ENCODE measurements around the gene C3orf85. TPM values are rescaled to one million over a fixed set of nuclear protein-coding genes. Genes with fewer than 3 reads are reported as not detected.

The C3orf85 gene
- polyA plus RNA-seq, 3 donors = not detected

GRCh38 chr3:109109574-109109973 is 26.9 kb upstream of the C3orf85 start:
- H3K36me3 Mint-ChIP-seq = no peaks in the 10 kb centered on the region
- no peak overlapping the region for H3K4me2 ChIP-seq (replicated peaks; ENCODE audit: extremely low read depth, low read length, poor library complexity, severe bottlenecking)
- no peaks in the 10 kb centered on the region for H3K27me3 ChIP-seq (ENCODE audit: control insufficient read depth in 2 of 2, insufficient read depth in 2 of 2, low read length in 2 of 2)
- H4K20me1 ChIP-seq (ENCODE audit: insufficient read depth, low read length) = no peaks in the 10 kb centered on the region
- H3K4me1 ChIP-seq (ENCODE audit: control insufficient read depth in 1 of 2, insufficient read depth in 2 of 2, low read length in 2 of 2) = no peaks in the 10 kb centered on the region
- 100% methylated on average over 3 of the region's 4 CpGs for WGBS (ENCODE audit: insufficient coverage)
- H3K9me3 Mint-ChIP-seq = peaks cover 0 to 4% (median 4%) of the 10 kb centered on the region in 7 donors
- no peak overlapping the region for H3K9ac ChIP-seq (ENCODE audit: insufficient read depth, low read length, poor library complexity, severe bottlenecking)
- H2AFZ ChIP-seq (ENCODE audit: insufficient read depth, low read depth, low read length, poor library complexity, severe bottlenecking) = no peak overlapping the region
- H3K79me2 ChIP-seq (ENCODE audit: insufficient read depth, low read length) = no peaks in the 10 kb centered on the region
- no peak overlapping the region for H3K27ac ChIP-seq (ENCODE audit: low read depth in 1 of 2, low read length in 2 of 2)
- TF ChIP-seq, protein P1, sequence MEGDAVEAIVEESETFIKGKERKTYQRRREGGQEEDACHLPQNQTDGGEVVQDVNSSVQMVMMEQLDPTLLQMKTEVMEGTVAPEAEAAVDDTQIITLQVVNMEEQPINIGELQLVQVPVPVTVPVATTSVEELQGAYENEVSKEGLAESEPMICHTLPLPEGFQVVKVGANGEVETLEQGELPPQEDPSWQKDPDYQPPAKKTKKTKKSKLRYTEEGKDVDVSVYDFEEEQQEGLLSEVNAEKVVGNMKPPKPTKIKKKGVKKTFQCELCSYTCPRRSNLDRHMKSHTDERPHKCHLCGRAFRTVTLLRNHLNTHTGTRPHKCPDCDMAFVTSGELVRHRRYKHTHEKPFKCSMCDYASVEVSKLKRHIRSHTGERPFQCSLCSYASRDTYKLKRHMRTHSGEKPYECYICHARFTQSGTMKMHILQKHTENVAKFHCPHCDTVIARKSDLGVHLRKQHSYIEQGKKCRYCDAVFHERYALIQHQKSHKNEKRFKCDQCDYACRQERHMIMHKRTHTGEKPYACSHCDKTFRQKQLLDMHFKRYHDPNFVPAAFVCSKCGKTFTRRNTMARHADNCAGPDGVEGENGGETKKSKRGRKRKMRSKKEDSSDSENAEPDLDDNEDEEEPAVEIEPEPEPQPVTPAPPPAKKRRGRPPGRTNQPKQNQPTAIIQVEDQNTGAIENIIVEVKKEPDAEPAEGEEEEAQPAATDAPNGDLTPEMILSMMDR (IDR thresholded peaks at IDR 0.05) = no peak
- no peak overlapping the region for H3K4me3 Mint-ChIP-seq
- no peaks in the 10 kb centered on the region for H3K4me1 Mint-ChIP-seq
- intact Hi-C loops (cut with micrococcal nuclease) = no loop called here
- H3K27me3 Mint-ChIP-seq (ENCODE audit: low read depth in 3 of 3) = peaks cover 0 to 3% (median 0%) of the 10 kb centered on the region in 3 donors
- H3K9me3 ChIP-seq (replicated peaks in 1 of 2; ENCODE audit: control insufficient read depth in 1 of 2, insufficient read depth in 1 of 2, low read length in 2 of 2) = no peaks in the 10 kb centered on the region
- H3K4me3 ChIP-seq (replicated peaks in 1 of 3; ENCODE audit: low read depth in 2 of 3, low read length in 3 of 3) = no peak overlapping the region
- no peak overlapping the region for H3K27ac Mint-ChIP-seq
- DNase-seq = no peak
- no peaks in the 10 kb centered on the region for H3K36me3 ChIP-seq (replicated peaks in 1 of 2; ENCODE audit: control insufficient read depth in 1 of 2, insufficient read depth in 2 of 2, low read length in 2 of 2)

GRCh38 chr3:109112946-109113760 is 23.4 kb upstream of the C3orf85 start:
- no peak overlapping the region for H3K4me3 ChIP-seq (replicated peaks in 1 of 3; ENCODE audit: low read depth in 2 of 3, low read length in 3 of 3)
- Mint-ChIP-seq H3K9me3 (peaks cover 0 to 5% (median 2%) of the 10 kb centered on the region in 7 donors), H3K4me3 (no peak overlapping the region), H3K27me3 (ENCODE audit: low read depth in 3 of 3) (peaks cover 0 to 3% (median 0%) of the 10 kb centered on the region in 3 donors), H3K4me1 (no peaks in the 10 kb centered on the region), H3K27ac (no peak overlapping the region), H3K36me3 (no peaks in the 10 kb centered on the region)
- H3K4me2 ChIP-seq (replicated peaks; ENCODE audit: extremely low read depth, low read length, poor library complexity, severe bottlenecking) = no peak overlapping the region
- DNase-seq = no peak
- H3K4me1 ChIP-seq (ENCODE audit: control insufficient read depth in 1 of 2, insufficient read depth in 2 of 2, low read length in 2 of 2) = no peaks in the 10 kb centered on the region
- no peaks in the 10 kb centered on the region for H3K36me3 ChIP-seq (replicated peaks in 1 of 2; ENCODE audit: control insufficient read depth in 1 of 2, insufficient read depth in 2 of 2, low read length in 2 of 2)
- no peak overlapping the region for H2AFZ ChIP-seq (ENCODE audit: insufficient read depth, low read depth, low read length, poor library complexity, severe bottlenecking)
- intact Hi-C loops (cut with micrococcal nuclease) = no loop called here
- no peaks in the 10 kb centered on the region for H4K20me1 ChIP-seq (ENCODE audit: insufficient read depth, low read length)
- WGBS (ENCODE audit: insufficient coverage) = 57% methylated on average over 1 of the region's 4 CpGs
- peaks cover 0 to 4% of the 10 kb centered on the region in 2 donors for H3K9me3 ChIP-seq (replicated peaks in 1 of 2; ENCODE audit: control insufficient read depth in 1 of 2, insufficient read depth in 1 of 2, low read length in 2 of 2)
- H3K9ac ChIP-seq (ENCODE audit: insufficient read depth, low read length, poor library complexity, severe bottlenecking) = no peak overlapping the region
- no peaks in the 10 kb centered on the region for H3K79me2 ChIP-seq (ENCODE audit: insufficient read depth, low read length)
- no peak overlapping the region for H3K27ac ChIP-seq (ENCODE audit: low read depth in 1 of 2, low read length in 2 of 2)
- H3K27me3 ChIP-seq (ENCODE audit: control insufficient read depth in 2 of 2, insufficient read depth in 2 of 2, low read length in 2 of 2) = no peaks in the 10 kb centered on the region
- TF ChIP-seq, protein P1 (IDR thresholded peaks at IDR 0.05) = no peak

Measured in CD14-positive monocyte (primary cell).